Fibroblast of mammary gland (primary cell): ENCODE results near the gene DLG2.

Experiments
- DNase-seq: peaks from one replicate; pipeline ENCODE4 v3.0.0-alpha.2; 2010; ENCODE audit warnings: low read depth
- H3K4me3 ChIP-seq: 2 replicates; pipeline ENCODE4 v1.5.1; 2011; ENCODE audit warnings: low read depth, mild to moderate bottlenecking, low read length, moderate library complexity; ENCODE audit not compliant: control insufficient read depth
- TF ChIP-seq, protein P1 (sequence below): conservative IDR thresholded peaks from 2 replicates; pipeline ENCODE4 v1.5.1; 2011; ENCODE audit warnings: low read depth, low read length, inconsistent platforms; ENCODE audit not compliant: control insufficient read depth, insufficient read depth

The DLG2 gene

DNA sequence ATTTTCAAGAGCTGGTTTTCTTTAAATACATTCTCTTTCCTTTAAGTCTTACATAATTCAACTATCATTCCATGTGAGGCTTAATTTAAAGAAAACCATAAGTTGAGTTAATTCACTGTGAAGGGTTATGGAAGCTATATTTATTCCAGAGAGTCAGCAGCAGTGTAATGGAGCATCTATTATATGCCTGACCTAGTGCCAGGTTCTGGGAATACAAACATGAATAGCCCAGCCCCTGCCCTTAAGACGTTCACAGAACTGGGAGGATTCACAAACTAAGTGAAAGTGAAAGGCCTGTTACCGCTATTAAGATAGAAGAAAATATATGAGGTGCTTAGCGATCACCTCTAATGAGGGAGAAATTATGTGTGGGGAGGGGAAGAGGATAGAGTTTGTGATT lies 1932.1 kb downstream of the DLG2 start:
- H3K4me3 ChIP-seq: no peak overlapping the region
- no peak for DNase-seq
- TF ChIP-seq, protein P1, sequence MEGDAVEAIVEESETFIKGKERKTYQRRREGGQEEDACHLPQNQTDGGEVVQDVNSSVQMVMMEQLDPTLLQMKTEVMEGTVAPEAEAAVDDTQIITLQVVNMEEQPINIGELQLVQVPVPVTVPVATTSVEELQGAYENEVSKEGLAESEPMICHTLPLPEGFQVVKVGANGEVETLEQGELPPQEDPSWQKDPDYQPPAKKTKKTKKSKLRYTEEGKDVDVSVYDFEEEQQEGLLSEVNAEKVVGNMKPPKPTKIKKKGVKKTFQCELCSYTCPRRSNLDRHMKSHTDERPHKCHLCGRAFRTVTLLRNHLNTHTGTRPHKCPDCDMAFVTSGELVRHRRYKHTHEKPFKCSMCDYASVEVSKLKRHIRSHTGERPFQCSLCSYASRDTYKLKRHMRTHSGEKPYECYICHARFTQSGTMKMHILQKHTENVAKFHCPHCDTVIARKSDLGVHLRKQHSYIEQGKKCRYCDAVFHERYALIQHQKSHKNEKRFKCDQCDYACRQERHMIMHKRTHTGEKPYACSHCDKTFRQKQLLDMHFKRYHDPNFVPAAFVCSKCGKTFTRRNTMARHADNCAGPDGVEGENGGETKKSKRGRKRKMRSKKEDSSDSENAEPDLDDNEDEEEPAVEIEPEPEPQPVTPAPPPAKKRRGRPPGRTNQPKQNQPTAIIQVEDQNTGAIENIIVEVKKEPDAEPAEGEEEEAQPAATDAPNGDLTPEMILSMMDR: no peak

DNA sequence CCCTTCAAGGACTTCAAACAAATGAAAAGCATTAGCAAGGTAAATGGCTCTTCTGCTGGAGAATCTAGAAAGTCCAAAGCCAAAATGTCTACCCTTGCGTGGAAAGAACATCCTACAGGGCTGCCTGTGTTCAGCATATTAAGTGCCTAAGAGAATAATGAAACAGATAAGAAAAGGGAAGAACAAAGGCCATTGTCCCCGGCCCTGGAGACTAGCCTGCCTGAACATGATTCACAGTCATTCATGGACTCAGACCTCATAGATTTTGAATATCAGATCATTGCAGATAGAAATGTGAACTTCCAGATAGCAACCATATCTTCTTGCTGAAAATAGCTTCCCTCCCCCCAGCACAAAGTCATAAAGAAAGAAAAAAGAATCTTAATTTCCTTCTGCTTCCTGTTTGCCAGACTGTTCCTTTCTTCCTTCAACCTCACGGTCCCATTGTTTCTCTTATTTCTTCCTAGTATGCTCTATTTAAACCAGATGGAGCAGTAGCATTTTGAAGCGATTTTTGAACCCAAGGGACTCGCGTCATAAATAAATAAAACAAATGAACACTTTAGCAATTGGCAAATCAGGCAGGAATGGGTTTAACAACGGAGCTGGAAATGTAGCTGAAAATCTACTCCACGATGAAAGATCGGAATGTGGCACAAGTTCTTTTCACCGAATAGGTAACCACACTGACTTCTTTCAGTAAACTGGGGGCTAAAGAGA lies 1932.8 kb downstream of the DLG2 start:
- TF ChIP-seq, protein P1: no peak
- peak; percentile 25 for DNase-seq
- H3K4me3 ChIP-seq: no peak overlapping the region

DNA sequence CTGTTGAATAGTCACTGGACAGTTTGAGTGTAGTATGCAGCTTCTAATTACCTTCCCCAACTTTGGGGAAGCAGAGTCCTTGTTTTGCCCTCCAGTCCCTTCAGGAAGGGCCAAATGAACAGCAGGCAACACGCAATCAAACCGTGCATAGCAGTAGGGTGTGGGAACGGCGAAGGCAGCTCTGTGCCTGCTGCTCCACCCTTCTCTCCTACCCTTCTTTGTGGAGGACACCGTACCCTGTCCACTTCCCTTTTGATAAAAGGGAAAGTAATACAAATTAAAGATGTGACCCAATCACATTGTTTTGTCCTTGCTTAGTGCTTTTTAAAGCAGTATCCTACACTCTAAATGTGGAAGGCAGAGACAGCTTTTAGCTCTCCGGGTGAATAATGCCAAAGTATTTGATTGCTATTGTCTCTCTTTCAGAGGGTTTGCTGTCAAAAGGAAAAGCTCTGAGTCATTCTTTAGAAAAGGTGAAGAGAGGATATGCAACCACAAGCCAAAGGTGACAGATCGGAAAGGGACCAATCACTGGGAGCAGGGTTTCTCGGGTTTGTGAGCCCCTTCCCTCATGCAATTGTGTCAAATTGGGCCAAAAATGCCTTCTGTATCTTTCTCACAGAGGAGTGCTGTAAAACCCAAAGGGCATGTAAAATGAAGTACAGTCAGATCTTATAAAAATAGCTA lies 1933.7 kb downstream of the DLG2 start:
- DNase-seq: no peak

DNA sequence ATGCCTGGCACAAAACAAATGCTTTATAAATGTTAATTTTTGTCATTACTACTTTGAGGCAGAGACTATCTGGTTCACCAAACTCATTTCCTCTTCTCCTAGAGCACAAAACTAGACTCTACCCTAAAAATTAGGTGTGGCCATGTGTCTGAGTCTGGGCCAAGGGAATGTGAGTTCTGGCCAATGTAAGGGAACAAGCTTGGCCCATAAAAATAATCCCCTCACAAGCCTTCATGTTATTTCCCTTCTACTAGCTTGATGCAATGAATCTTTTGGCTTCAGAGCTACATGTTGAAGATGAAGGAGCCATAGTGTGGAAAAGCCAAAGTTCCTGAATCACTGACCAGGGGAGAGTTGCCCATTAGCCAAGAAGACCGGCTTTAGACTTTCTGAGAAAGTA lies 1934.5 kb downstream of the DLG2 start:
- TF ChIP-seq, protein P1: no peak
- no peak overlapping the region for H3K4me3 ChIP-seq
- no peak for DNase-seq

More for the DNA sequence above, 1933.7 kb downstream of the DLG2 start:
- no peak overlapping the region for H3K4me3 ChIP-seq
- TF ChIP-seq, protein P1: no peak

DNA sequence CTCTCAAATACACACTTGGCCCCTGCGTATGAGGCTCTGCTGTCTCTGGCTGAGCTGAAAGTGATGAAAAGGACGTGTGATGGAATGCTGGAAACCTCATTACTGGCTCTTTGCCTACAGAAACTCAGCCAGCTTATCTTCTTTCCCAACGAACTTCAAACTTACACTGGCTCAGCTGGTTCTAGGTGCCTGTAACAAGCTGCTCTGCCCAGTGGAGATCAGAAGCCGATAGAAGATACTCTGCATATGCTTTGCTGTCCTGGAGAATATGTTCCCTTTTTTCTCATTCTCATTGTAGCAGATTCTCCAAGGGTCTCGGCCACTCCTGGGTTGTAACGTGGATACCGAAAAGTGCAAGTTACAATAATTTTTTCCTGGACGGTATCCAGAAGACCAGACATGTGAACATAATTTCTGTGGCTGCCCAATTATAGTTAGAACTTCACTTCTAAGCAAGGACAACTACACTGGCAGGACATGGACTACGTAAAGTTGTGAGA lies 1935.6 kb downstream of the DLG2 start:
- TF ChIP-seq, protein P1: no peak
- H3K4me3 ChIP-seq: no peak overlapping the region
- peak; percentile 42 for DNase-seq

DNA sequence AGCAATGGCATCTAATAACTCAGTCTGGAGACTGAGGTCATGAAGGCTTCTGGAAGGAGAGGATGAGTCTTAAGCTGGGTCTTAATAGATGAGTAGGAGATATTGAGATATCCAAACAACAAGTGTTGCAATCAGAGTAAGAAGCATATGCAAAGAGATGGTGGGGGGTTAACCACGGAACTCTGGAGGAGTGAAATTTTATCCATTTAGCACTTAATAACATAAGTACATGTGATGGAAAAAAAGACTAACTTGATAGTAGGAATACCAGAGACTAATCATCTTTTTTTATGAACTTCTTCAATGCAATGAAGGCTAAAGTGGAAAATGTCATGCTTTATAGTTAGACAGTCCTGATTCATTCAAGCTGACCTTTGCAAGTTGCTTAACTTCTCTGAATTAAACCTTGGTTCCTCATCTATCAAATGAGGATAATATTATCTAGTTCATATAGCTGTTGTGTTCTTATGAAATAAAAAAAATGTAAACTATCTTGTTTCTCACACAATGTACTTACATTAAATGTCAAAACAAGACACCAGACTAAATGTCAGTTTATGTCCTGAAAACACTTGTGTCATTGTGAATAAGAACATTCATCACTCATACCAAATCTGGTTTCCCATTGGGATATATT lies 1937.9 kb downstream of the DLG2 start:
- DNase-seq: peak; percentile 10
- H3K4me3 ChIP-seq: no peak overlapping the region
- TF ChIP-seq, protein P1: no peak
